OCI-M1 (cell line): ENCODE measurements around the gene CAMK2G.
"Not testable (repeated sequence)": the region's sequence is repeated elsewhere in the genome, so short reads cannot be mapped to it uniquely, and the experiment has no call there.

Experiments used
- DNase-seq: peaks from one replicate; lab custom pipeline; 2025; lab: John Stamatoyannopoulos, UW

CAMK2G gene

DNA sequence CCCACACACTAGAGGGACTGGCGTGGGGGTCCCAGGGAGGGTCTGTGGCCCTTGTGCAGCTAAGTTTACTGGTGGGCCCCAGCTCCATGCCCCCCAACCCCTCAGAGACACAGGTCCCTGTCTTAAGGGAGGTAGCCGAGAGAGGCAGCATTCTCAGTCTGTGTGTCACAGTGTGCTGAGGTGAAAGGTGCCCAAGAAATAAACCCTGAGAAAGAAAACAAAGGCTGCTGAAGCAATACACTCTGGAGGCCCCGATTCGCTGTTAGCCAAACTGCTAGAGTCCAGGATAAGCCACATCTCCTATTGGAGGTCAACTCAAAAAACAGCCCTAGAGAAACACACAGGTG, 34.3 kb downstream of the CAMK2G start:
- DNase-seq, result no peak

DNA sequence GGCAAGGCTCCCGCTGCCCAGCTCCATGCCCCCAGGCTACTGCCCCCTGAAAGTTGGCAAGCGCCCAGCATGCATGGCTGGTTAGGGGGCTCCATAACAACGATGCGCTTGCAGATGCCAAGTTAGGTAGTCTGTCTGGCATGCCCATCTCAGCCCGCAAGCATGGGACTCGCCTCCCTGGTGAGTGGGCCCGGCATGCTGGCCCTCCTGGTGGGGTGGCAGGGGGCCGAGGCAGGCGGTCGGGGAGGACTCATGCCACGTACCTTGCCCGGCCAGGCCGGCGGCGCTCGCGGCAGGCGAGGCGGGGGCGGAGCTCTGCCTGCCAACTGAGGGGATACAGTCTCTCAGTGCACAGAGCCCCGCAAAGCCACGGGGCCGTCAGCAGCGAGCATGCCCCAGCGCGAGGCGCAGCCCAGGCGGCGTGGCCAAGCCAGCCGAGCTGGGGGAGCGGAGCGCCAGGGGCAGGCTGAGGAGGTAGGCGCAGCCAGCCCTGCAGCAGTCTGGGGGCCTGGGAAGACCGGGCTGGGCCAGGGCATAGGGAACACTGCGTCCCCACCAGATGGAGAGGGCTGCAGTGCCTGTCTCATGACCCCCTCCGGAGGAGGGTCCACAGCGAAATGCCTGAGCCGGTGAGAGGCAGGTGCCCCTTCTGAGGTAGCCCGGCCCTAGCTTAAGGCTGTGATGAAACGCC, 34.9 kb downstream of the CAMK2G start:
- no peak for DNase-seq

DNA sequence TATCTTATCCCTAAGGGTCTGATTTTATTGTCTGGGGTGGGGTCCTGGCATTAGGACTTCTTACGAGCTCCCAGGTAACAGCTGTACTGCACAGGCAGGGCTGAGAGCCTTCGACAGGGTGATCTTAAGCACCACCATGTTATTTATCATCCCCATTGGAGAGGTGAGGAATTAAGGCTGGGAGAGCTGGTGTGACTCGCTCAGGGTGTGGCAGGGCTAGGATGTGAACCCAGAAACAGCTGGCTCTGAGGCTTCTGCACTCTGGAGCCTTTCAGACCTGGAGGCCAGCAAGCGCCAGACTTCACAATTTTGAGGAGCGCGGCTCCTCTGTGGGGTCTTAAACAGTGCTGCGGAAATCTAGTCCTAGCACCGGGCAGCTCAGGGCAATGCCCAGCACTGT, 35.5 kb downstream of the CAMK2G start:
- no peak for DNase-seq

DNA sequence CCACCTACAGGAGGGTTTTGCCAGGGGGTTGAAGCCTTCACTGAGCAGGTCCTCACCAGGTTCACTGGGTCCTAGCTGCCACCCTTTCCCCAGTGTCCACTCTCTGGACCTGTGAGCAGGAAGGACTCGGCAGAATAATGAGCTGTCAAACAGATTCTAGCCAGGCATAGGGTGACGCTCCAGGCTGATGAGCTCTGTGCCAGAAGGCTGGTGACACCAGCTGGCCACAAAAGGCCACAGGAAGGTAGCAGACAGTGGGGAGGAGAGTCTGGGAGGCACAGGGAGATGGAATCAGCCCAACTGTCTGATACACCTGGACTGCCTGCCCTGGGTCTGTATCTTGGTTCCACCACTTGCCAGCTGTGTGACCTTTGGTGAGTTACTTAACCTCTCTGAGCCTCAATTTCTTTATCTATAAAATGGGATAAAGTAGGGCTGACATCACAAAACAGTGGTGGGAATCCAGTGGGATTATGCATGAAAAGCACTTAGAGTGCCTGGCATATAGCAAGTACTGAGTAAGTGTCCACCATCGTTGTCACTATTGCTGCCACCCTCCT, 36.3 kb downstream of the CAMK2G start:
- DNase-seq, result no peak

DNA sequence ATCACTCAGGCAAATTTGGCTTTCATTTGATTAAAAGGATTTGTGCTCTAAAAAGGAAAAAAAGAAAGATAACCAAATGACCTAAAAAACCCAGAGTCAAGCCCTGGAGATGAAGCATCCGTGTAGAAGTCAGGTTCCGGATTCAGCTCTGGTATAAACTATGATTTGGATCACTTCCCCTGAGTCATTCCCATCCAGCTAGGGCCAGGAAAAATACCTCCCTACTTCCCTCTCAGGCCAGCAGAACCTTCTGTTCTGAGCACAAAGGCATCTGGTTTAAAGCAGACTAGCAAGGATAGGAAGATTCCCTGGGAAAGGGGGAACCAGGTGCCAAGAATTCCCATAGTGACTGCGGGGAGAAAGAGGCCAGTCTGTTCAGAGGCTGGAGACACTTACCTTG, 37.3 kb downstream of the CAMK2G start:
- DNase-seq, result no peak

DNA sequence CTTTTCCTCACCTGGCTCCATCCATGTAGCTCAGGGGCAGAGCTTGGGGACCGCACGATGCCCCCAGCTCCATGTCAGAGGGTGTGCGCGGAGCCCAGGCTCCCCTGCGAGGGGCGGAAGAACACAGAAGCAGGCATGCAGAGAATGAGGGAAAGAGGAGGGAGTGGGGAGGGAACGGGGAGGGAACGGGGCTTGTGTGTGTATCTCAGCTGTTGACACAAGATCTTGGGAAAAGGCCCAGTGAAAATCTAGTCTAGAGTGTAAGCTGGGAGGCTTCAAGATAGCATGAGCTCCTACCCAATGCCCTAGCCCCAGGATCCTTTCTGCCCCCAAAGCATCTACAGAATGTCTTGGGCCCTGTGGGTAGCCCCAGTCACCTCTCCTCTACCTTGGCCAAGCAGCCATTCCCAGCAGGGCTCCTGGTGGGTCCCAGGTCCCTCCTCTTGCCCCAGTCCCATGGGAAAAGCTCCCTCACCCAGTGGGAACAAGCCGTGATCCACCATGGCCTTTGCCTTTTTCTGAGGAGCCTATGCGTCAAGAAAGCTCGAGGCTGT, 37.9 kb downstream of the CAMK2G start:
- no peak for DNase-seq

DNA sequence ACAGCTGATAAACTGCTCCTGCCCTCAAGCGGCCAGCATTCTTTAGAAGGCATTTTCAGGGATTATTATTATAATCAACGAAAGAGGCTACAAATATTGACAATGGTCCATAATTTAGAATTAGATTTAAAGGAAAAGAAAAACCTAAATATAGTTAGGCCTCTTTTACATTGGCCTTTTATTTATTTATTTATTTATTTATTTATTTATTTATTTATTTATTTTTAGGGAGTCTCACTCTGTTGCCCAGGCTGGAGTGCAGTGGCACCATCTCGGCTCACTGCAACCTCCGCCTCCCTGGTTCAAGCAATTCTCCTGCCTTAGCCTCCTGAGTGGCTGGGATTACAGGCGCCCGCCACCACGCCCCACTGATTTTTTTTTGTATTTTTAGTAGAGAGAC, 45.3 kb downstream of the CAMK2G start:
- DNase-seq, result not testable (repeated sequence)

DNA sequence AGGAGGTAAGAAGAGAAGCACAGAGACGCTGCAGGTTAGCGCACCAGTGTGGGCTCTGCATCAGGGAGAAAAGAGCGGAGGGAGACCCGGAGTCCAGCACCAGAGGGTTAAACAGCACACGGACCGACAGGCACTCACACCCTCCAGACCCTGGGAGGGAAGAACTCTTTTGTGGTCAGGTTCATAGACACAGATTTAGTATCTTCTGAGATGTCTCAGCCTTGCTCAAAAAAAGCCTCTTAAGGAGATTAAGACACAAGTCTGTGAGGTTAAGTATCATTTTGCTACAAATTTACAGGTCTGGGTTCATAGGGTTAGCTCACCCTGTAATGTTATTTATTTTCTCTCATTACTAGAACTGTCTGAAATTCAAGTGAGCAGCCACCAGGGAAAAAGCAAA, 46.2 kb downstream of the CAMK2G start:
- no peak for DNase-seq

DNA sequence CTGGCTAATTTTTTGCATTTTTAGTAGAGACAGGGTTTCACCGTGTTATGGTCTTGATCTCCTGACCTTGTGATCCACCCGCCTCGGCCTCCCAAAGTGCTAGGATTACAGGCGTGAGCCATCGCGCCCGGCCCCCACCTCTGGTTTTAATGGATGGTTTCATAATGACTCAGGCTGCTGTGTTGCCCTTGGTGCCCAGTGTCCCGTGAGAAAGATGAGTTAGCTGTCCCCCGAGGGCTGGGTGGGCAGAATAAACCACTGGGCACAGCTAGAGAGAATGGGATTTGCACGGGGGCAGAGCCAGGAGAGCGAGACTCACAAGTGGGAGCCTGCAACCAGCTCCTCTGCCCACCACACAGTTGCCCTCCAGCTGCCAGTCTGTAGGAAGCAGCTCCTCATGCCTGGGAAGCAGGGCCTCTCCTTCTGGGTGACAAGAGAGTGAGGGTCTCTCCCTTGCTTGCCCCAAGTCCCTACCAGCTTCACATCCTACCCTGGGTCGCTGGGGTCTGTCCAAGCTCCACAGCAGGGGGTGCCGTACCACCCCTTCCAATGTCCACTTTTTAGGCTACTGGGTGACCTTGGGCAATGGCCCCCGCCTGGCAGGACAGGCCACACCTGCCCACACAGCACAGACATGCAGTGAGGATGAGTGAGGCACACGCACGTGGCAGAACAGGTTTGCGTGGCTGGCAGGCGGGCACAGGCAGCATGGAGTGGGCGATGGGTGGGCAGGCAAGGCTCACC, 46.8 kb downstream of the CAMK2G start:
- no peak for DNase-seq

DNA sequence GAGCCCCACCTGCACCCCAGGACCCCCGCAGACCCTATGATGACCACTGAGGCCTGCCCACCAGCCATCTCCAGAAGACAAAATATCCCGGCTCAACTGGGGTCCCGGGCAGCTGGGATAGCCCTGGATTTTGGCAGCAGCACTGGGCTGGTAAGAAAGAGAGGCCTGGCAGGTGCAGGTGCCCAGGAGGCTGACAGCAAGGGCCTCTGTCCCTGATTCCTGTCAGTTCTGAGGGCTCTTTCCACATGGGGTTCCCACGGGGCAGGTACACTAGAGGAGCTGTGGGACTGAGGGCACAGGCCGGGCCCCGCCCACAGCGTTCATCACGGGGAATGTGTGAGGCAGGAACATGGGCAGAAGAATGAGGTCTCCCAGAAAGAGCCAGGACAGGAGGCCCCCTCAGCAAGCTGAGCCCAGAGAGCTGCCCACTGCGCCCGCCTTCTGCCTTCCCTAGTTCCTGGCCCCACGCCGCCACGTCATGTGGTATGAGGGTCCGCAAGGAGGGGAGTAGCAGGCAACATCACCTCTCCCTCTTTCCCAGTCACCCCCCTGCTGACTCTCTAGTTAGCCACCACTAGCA, 50.1 kb downstream of the CAMK2G start:
- no peak for DNase-seq

DNA sequence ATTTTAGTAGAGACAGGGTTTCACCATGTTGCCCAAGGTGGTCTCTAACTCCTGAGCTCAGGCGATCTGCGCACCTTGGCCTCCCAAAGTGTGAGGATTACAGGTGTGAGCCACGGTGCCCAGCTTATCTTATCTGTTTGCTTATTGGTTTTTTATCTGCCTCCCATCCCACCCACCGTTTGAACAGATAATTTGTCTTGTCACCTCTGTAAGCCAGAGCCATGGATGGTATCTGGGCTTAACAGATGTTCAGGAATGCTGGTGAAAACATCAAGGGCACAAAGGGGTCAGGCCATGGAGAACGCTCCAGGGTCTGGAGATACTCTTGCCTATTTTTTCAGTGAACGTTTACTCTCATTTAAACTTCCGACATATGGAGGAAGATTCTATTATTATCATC, 51.0 kb downstream of the CAMK2G start:
- no peak for DNase-seq

DNA sequence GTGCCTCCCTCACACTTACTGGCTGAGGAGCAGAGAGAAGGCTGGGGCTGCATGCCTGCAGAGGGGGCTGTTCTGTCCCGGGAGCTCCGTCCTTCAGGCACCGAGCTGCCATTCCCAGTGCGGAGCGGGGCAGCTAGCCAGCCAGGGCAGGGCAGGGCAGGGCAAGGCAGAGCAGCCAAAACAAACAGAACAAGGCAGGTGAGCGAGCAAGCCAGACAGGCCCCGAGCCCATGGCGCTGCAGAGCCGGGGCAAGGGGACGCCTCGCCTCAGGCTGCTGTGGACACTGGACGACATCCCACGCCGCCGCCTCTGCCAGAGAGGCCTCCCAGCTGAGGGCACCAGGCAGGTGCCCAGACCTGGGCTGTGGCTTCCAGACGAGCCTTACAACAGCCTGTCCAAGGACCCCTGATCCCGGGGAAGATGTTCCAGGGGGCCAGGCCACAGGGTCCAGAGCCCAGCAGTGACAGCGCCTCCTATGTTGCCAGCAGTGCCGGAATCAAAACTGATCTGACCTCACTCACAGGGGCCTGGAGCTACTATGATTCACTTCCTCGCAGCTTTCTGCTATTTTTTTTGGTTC, 54.8 kb downstream of the CAMK2G start:
- no peak for DNase-seq

DNA sequence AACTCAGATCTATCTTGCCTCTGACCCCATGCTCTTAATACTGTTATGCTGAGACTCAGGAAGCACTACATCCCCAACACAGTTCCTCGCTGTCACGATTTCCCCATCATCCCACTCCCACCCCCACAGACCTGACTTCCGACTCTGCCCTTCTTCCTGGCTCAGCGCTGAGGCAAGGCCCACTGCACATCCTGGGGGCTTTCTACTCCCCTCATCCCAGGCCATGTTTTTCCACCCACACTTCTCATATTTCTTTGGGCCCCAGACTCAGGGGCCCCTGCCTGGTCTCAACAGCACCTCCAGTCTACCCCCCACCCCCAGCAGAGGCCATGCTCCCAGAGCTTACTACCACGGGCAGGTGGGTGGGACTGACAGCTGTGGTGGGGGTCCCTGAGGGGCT, 55.3 kb downstream of the CAMK2G start:
- DNase-seq, result no peak

DNA sequence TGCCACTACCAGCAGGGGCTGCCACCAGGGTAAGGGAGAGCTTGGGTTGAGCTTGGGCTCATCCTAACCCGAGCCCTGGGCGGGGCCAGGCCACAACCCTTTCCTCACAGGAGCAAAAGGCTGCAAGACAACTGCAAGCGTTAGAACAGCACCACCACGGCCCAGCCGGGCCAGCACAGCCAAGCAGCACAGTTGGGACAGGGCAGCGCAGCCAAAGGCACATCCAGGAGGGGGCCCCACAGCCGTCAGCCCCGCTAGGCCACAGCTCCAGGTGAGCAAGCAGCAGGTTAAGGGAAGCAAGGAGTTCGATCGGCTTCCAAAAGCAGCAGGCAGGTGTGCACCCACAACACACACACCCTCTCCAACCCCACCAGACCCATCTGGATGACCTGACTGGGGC, 56.0 kb downstream of the CAMK2G start:
- no peak for DNase-seq

DNA sequence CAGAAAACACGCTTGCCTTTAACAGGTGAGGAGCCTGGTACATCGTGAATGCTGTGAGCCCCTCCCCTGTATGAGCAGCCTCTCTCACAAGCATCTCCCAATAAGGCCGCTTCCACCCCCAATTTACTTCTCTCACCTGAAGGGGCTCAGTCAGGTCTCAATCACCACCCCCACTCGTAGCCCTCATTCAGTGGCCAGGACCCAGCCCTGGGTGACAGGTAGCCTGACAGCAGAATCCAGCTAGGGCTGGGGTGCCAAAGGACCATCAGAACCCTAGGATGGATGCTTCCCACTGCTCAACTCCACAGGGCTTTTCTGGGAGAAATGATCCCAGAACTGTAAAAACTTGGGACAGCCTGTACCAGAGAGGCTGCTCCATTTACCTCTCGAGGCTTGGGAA, 56.5 kb downstream of the CAMK2G start:
- no peak for DNase-seq

DNA sequence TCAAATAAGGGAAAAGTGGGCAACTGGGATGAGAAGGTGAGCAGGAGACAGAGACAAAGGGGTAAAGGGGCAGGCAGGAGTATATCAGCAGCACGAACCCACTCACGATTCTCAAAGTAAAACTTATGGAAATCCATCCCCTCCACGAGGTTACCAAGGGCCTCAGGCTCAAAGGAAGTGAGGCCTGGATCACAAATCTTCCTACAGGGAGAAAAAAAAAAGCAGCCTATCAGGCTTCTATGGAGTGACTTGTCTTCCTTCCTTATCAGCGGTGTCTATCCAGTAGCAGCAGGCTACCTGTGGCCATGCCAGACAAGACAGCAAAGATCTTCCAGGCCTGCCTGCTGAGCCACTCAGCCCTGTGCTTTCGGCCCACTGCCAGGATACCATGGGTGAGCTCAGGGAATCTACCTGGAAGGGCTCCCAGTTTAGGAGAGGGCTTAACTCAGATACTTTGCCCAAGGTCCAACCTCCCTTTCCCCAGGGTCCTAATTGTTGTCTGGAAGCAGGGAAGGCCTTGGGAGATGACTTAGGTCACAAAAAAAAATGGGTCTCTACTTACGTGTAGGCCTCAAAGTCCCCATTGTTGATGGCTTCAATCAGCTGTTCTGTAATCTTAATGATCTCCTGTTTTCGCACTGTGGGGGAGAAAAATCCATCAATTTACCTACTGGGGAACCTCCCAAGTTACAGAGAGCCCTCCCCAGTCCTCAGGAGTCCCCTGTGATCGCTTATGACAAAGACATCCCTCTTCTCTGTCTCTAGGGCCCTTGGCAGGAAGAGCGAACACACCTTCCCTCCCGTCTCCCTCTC, 57.2 kb downstream of the CAMK2G start:
- no peak for DNase-seq

DNA sequence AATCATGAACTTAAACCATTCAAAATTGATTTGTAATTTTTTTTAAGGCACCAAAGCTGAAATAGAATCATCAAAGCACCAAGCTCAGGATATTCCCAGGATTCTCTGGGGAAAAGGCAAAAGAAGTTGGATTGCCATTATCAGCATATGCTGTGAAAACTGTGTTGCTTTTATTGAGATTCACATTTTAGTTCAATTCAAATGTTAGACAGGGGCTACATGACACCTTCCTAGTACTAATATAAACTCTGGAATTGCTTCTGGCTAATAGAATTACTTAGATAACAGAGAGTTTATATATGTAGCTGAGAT, 58.7 kb downstream of the CAMK2G start:
- DNase-seq, result no peak

DNA sequence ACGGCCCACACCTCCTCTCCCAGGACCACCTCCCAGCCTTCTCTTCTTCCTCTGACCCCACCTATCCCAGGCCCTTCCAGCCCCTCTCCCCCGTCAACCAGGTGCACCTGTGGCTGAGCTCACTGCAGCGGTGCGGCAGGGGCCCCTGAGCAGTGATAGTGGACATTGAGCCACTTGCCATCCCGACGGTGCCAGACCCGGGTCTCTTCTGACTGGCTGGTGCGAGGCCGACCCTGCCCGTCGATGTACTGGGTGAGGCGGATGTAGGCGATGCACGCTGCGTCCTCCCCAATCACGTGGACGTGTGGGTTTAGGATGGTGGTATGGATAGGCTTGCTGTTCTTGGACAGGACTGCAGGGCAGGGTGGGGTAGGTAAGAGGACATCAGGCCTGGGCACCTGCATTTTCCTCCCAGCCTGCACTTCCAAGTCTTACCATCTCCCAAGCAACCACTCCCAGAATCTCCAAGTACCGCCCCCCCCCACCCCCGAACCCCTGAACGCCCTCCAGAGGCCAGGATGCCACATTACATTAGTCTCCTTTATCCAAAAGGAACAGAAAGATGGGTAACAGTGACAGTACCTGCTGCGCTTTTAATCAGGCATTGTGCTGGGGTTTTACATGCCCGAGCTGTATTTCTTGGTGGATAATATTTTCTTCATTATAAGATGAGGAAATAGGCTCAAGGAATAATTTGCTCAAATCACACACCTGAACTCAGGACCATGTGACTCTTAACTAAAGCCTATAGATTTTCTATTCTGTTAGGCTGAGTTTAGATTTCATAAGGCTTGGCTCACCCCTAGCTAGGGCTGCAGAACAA, 59.2 kb downstream of the CAMK2G start:
- peak; percentile 37 for DNase-seq

DNA sequence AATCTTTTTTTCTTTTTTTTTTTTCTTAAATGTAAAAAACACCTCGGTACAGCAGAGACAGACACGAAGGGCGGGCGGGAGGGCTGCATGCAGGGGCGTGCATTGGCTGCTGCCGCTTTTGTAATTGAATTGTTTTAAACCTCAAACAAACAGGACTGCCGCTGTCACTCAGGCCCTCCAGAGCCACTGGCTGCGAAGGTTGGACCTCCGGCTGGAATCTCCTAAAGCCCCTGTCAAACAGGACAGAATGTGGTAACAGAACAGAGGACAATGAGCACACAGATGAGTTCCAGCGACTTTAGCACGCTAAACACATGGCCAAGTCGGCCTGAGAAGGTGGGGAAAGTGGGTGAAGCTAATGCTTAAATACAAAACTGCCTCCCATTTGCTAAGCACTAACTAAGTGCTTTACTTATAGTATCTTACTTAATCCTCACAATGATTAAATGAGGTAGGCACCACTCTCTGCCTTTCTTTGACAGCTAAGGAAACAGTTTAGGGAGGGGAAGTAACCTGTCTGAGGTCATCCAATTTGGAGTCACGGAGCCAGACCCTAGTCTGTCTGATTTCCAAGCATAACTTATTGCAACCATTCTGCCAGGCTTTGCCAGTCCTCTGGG, 60.0 kb downstream of the CAMK2G start:
- DNase-seq, result no peak

DNA sequence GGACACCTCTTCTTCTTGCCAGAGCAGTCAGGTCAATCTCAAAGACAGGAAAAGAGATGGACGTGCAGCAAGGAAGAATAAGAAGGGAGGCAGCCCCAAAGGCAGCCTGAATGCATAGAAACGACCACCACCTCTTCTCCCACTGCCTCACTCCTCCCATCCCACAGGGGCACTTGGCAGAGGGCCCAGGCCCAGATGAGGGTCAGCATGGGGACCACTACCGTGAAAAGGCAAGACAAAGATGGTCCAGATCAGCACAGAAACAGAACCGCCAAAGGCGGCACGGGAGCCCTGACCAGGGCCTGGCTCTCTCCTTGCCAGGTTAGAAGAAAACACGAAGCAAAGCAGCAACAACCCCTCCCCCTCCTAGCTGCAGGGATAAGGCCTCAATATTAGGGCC, 61.0 kb downstream of the CAMK2G start:
- DNase-seq, result no peak

DNA sequence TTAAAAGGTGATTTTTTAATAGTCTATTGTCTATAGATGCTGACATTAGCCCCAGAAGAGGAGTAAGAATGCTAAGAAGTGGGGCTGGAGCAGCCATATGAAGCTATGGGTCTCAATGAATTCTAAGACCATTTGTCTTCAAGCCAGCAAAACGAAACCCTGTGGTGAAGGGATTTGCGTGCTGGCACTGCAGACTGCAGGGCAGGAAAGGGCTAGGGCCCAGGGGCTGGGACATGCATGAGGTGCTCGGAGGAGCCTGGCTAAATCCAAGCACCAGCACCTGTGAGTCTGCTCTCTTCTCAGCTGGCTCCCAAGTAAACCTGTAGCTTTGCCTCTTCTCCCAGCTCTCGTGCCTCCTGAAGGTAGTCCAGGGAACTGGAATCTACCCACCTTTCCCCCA, 61.7 kb downstream of the CAMK2G start:
- no peak for DNase-seq
